Suprapubic skin (tissue), 4 donors: ENCODE data around the gene ZNF804B.

ENCODE experiments used
- EP300 ChIP-seq: sonication (generic); formaldehyde crosslinking; IDR thresholded peaks from one replicate; pipeline ENCODE4 v1.6.1; 2017; ENCODE audit warnings: antibody characterized with exemption
- POLR2A ChIP-seq, 2 donors: fragments of 450-650 bp; IDR thresholded peaks; one replicate each; pipeline ENCODE4 v1.6.1; 2017; ENCODE audit warnings: antibody characterized with exemption in 2 of 2, mild to moderate bottlenecking in 2 of 2, moderate library complexity in 2 of 2
- POLR2AphosphoS5 ChIP-seq, 3 donors: sonication (generic); formaldehyde crosslinking; IDR thresholded peaks; one replicate each; pipeline ENCODE4 v1.6.1; 2017; ENCODE audit warnings: antibody characterized with exemption in 3 of 3
- TF ChIP-seq, protein P1 (sequence below), 2 donors: fragments of 200-600 bp in 1 of 2; fragments of 450-650 bp in 1 of 2; sonication (generic) in 1 of 2; IDR thresholded peaks; one replicate each; pipeline ENCODE4 v1.5.1; 2016 to 2019; ENCODE audit warnings: antibody characterized with exemption in 2 of 2, mild to moderate bottlenecking in 1 of 2, moderate library complexity in 1 of 2

DNA sequence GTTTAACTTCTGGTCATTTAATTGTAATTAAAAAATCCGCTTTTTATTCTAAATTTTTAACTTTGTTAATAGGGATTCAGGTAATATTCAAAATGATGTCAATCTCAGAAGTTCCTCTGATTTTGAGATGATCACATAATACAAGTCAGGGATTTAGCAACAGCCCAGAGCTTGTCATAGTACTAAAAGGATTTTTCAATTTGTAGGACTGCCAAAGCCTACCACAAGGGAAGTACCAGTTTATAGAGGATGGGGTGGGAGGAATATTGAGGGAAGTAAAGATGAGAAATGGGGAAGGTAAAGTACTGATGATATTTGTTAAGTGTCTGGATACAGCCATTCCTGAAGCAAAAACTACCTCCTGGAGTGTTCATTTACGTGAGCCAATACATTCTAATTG lies 314.3 kb downstream of the ZNF804B start:
- TF ChIP-seq, protein P1, sequence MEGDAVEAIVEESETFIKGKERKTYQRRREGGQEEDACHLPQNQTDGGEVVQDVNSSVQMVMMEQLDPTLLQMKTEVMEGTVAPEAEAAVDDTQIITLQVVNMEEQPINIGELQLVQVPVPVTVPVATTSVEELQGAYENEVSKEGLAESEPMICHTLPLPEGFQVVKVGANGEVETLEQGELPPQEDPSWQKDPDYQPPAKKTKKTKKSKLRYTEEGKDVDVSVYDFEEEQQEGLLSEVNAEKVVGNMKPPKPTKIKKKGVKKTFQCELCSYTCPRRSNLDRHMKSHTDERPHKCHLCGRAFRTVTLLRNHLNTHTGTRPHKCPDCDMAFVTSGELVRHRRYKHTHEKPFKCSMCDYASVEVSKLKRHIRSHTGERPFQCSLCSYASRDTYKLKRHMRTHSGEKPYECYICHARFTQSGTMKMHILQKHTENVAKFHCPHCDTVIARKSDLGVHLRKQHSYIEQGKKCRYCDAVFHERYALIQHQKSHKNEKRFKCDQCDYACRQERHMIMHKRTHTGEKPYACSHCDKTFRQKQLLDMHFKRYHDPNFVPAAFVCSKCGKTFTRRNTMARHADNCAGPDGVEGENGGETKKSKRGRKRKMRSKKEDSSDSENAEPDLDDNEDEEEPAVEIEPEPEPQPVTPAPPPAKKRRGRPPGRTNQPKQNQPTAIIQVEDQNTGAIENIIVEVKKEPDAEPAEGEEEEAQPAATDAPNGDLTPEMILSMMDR (IDR thresholded peaks at IDR 0.05) = no peak
- TF ChIP-seq POLR2AphosphoS5 (IDR thresholded peaks at IDR 0.05) (no peak), EP300 (no peak), POLR2A (IDR thresholded peaks at IDR 0.05) (no peak)
